ENCODE measurements around the gene CTNNA2. TPM values are rescaled to one million over a fixed set of nuclear protein-coding genes. Genes with fewer than 3 reads are reported as not detected.

The CTNNA2 gene
- polyA plus RNA-seq, 1 of the 3 experiments (the other 2 are of a cell fraction) = 0.30 TPM

DNA sequence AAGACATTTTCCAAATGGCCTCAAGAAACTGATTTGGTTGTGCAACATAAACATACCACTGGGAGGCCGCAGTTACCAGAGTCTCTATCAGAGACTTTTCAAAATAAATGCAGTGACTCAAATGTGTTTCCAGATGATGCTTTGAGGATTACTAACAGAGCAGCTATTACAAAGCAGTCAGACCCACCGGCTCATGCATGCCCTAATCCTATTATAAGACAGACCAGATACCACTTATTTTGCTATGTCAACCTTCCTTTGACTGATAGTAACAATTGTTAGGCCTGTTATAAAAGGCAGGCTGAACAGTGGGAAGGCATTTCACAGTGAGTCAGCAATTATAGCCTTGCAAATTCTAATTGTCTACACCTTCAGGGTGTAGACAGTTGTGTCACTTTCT is 574.0 kb downstream of the CTNNA2 start (continued):
- TF ChIP-seq, protein P1, sequence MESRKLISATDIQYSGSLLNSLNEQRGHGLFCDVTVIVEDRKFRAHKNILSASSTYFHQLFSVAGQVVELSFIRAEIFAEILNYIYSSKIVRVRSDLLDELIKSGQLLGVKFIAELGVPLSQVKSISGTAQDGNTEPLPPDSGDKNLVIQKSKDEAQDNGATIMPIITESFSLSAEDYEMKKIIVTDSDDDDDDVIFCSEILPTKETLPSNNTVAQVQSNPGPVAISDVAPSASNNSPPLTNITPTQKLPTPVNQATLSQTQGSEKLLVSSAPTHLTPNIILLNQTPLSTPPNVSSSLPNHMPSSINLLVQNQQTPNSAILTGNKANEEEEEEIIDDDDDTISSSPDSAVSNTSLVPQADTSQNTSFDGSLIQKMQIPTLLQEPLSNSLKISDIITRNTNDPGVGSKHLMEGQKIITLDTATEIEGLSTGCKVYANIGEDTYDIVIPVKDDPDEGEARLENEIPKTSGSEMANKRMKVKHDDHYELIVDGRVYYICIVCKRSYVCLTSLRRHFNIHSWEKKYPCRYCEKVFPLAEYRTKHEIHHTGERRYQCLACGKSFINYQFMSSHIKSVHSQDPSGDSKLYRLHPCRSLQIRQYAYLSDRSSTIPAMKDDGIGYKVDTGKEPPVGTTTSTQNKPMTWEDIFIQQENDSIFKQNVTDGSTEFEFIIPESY (IDR thresholded peaks at IDR 0.05; ENCODE audit: borderline replicate concordance, low read depth) = no peak

DNA sequence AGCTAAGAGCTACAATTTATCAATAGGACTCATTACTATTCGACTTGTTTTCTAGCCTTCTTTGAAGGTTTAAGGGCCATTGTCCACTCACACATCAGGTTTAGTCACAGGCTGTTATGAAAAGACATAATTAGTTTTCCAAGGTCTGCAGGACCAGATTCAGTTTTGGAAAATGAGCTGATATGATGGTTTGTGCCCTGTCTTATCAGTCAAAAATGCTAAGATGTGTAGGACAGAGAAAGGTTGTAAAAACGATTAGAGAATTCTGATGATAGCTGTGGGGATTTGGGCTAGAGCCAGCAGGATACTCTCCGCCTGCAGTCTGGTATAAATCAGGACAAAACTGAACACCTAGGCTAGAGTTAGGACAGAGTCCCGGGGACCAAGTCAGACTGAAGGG is 578.4 kb downstream of the CTNNA2 start:
- Histone ChIP-seq H3K9ac (no peak overlapping the region), H3K36me3 (replicated peaks in 1 of 2; ENCODE audit: control insufficient read depth in 1 of 2, insufficient read depth in 2 of 2, low read length in 1 of 2) (no peaks in the 10 kb centered on the region), H3K79me2 (ENCODE audit: insufficient read depth) (no peaks in the 10 kb centered on the region), H3F3A (replicated peaks; ENCODE audit: insufficient read depth) (no peaks in the 10 kb centered on the region), H3K9me2 (no peaks in the 10 kb centered on the region), H2AFZ (ENCODE audit: low read depth) (no peak overlapping the region), H3K9me3 (no peaks in the 10 kb centered on the region), H3K27me3 (ENCODE audit: insufficient read depth) (no peaks in the 10 kb centered on the region), H4K20me1 (ENCODE audit: insufficient read depth) (no peaks in the 10 kb centered on the region), H3K4me1 (ENCODE audit: control insufficient read depth in 1 of 2, insufficient read depth in 2 of 2, low read depth in 1 of 2, low read length in 1 of 2) (peaks cover 0 to 30% of the 10 kb centered on the region in 2 experiments; a peak in 2 of 4 replicates), H3K4me3 (ENCODE audit: low read depth in 2 of 2, low read length in 1 of 2) (no peak overlapping the region), H3K4me2 (no peak overlapping the region), H3K27ac (ENCODE audit: low read depth in 2 of 2, low read length in 1 of 2) (peak overlapping the region in 1 of 2 experiments; percentile 79; a peak in 2 of 4 replicates)
- ChIA-PET POLR2A (no interaction called here), CTCF (interaction anchor here (0.9 to 1.6 kb wide), 4 partner anchors 16 to 235 kb away, joined by 3 to 5 read pairs (median 3); no protein-coding TSS in a partner anchor)
- WGBS (ENCODE audit: low lambda C conversion rate) = 7% methylated on average over 4 of the region's 4 CpGs
- no peak for TF ChIP-seq TAF1 (IDR thresholded peaks at IDR 0.05; ENCODE audit: borderline replicate concordance, low read depth, low read length)
- peak; percentile 70 for TF ChIP-seq RCOR1 (IDR thresholded peaks at IDR 0.05; ENCODE audit: low read length)
- TF ChIP-seq FOXJ3 (CRISPR knock-in tag; IDR thresholded peaks at IDR 0.05) = peak; percentile 57; the same call in 1 of the 2 replicates
- peak; percentile 29 for TF ChIP-seq CHD2 (IDR thresholded peaks at IDR 0.05; ENCODE audit: low read length, partially characterized antibody)
- TF ChIP-seq, protein P2, sequence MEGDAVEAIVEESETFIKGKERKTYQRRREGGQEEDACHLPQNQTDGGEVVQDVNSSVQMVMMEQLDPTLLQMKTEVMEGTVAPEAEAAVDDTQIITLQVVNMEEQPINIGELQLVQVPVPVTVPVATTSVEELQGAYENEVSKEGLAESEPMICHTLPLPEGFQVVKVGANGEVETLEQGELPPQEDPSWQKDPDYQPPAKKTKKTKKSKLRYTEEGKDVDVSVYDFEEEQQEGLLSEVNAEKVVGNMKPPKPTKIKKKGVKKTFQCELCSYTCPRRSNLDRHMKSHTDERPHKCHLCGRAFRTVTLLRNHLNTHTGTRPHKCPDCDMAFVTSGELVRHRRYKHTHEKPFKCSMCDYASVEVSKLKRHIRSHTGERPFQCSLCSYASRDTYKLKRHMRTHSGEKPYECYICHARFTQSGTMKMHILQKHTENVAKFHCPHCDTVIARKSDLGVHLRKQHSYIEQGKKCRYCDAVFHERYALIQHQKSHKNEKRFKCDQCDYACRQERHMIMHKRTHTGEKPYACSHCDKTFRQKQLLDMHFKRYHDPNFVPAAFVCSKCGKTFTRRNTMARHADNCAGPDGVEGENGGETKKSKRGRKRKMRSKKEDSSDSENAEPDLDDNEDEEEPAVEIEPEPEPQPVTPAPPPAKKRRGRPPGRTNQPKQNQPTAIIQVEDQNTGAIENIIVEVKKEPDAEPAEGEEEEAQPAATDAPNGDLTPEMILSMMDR (IDR thresholded peaks at IDR 0.05) = no peak
- TF ChIP-seq, protein P3, sequence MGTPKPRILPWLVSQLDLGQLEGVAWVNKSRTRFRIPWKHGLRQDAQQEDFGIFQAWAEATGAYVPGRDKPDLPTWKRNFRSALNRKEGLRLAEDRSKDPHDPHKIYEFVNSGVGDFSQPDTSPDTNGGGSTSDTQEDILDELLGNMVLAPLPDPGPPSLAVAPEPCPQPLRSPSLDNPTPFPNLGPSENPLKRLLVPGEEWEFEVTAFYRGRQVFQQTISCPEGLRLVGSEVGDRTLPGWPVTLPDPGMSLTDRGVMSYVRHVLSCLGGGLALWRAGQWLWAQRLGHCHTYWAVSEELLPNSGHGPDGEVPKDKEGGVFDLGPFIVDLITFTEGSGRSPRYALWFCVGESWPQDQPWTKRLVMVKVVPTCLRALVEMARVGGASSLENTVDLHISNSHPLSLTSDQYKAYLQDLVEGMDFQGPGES (IDR thresholded peaks at IDR 0.05; ENCODE audit: low read depth, low read length) = no peak
- TF ChIP-seq GATA2 (CRISPR knock-in tag; IDR thresholded peaks at IDR 0.05) = peak; percentile 87
- peak in 1 of 2 experiments; percentile 84; a peak in 2 of 4 replicates for TF ChIP-seq EP300 (IDR thresholded peaks at IDR 0.05; ENCODE audit: borderline replicate concordance in 1 of 2, low read depth in 1 of 2, low read length in 1 of 2)
- DNase-seq = peak; percentile 19

All from SK-N-SH (cell line).